GM12878 (cell line): Measurements from ENCODE around the gene SORBS2. TPM values are rescaled to one million over a fixed set of nuclear protein-coding genes. Genes with fewer than 3 reads are reported as not detected.

Source experiments
- BCL11A ChIP-seq: IDR thresholded peaks from 2 replicates; pipeline ENCODE4 v1.6.1; 2011; ENCODE audit warnings: low read depth, low read length
- CHD1 ChIP-seq: IDR thresholded peaks from 2 replicates; pipeline ENCODE4 v1.6.1; 2012; ENCODE audit warnings: low read depth, low read length, improper control_type of control experiment
- CREB1 ChIP-seq: IDR thresholded peaks from 2 replicates; pipeline ENCODE4 v1.6.1; 2012; ENCODE audit warnings: low read depth, mild to moderate bottlenecking, inconsistent platforms
- E4F1 ChIP-seq: fragments of 450-650 bp; IDR thresholded peaks from 2 replicates; pipeline ENCODE4 v1.6.1; 2018; ENCODE audit warnings: borderline replicate concordance, mild to moderate bottlenecking; ENCODE audit not compliant: partially characterized antibody
- ESRRA ChIP-seq: IDR thresholded peaks from 2 replicates; pipeline ENCODE4 v1.6.1; 2012; ENCODE audit warnings: mild to moderate bottlenecking, low read length, improper control_type of control experiment
- SMAD1 ChIP-seq: fragments of 450-650 bp; IDR thresholded peaks from 2 replicates; pipeline ENCODE4 v1.6.1; 2018; ENCODE audit warnings: mild to moderate bottlenecking, low read depth; ENCODE audit not compliant: partially characterized antibody
- SREBF1 ChIP-seq: IDR thresholded peaks from 2 replicates; pipeline ENCODE4 v1.6.1; 2012; ENCODE audit warnings: mild to moderate bottlenecking, low read length
- ZBTB4 ChIP-seq: fragments of 450-650 bp; formaldehyde crosslinking; IDR thresholded peaks from 2 replicates; pipeline ENCODE4 v1.4.0; 2022; ENCODE audit warnings: mild to moderate bottlenecking, moderate library complexity
- ZNF622 ChIP-seq: fragments of 450-650 bp; IDR thresholded peaks from 2 replicates; pipeline ENCODE4 v1.6.1; 2017; ENCODE audit warnings: mild to moderate bottlenecking, inconsistent platforms
- polyA plus RNA-seq, 11 experiments: library from polyadenylated mRNA; depleted of rRNA in 4 of 11; unstranded in 6 of 11; stranded (reverse) in 5 of 11; fragments of >200 nt; fragmentation: Nextera tagmentation in 4 of 11; fragmentation: Illumina TruSeq in 1 of 11; extraction: Ambion mirVana in 4 of 11; extraction: Trizol in 1 of 11; gene quantifications; 1 replicate in 1 of 11; 2 replicates in 10 of 11; pipeline versions ENCODE4 v1.2.1 to v1.2.3, GENCODE V29; 2011 to 2016; ENCODE audit warnings: inconsistent platforms in 2 of 11, missing spikeins in 2 of 11, low read depth in 1 of 11
- total RNA-seq, 4 experiments: library from RNA; depleted of rRNA in 3 of 4; stranded (reverse); fragments of >200 nt in 3 of 4; fragmentation: Illumina TruSeq in 1 of 4; extraction: Trizol in 1 of 4; gene quantifications; 2 replicates each; pipeline versions ENCODE4 v1.2.1 to v1.2.3, GENCODE V29; 2013 to 2021
- TF ChIP-seq, protein P1 (sequence below): IDR thresholded peaks from 2 replicates; pipeline ENCODE4 v1.6.1; 2011; ENCODE audit warnings: borderline replicate concordance, low read depth, mild to moderate bottlenecking, moderate library complexity, mixed read lengths, low read length; ENCODE audit not compliant: insufficient read depth; ENCODE audit errors: extremely low read length

Gene SORBS2
- total and polyA plus RNA-seq, 10 of the 15 experiments (the other 5 are each of a cell fraction or from before 2014, with no cell fraction given), result 0.06 to 3.0 (median 0.79) TPM

DNA sequence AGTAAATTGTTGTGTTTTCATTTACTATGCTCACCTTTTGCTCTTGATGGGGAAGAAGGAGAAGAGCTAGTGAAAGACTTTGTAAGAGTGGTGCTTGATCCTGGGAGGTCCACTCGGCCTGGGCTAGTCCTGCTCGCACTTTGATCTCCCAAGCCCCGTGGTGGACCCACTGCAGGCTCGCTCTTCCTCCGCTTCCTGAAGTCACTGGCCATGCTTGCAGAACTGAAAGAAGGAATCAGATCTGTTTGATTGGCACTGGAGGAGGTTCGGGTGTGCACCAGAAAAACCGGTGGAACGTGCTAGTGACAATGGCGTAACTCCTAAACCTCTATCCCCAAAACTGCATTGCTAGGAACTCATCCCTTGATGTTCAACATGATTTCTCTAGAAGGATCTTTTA is 185.2 kb downstream of the SORBS2 start (continued):
- TF ChIP-seq ZNF622, result no peak
- TF ChIP-seq, protein P1, sequence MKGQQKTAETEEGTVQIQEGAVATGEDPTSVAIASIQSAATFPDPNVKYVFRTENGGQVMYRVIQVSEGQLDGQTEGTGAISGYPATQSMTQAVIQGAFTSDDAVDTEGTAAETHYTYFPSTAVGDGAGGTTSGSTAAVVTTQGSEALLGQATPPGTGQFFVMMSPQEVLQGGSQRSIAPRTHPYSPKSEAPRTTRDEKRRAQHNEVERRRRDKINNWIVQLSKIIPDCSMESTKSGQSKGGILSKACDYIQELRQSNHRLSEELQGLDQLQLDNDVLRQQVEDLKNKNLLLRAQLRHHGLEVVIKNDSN, result no peak
- TF ChIP-seq CHD1, result no peak
- no peak for TF ChIP-seq SREBF1
- no peak for TF ChIP-seq BCL11A
- no peak for TF ChIP-seq ZBTB4 (CRISPR knock-in tag)
- TF ChIP-seq SMAD1, result no peak
- no peak for TF ChIP-seq CREB1
- TF ChIP-seq E4F1, result no peak
- TF ChIP-seq ESRRA, result no peak
- TF ChIP-seq, all 136 proteins: peak for 0
